Stomach (tissue), 4 donors: Measurements from ENCODE around the gene WDR37.
"Not testable (repeated sequence)": the region's sequence is repeated elsewhere in the genome, so short reads cannot be mapped to it uniquely, and the experiment has no call there.

Source experiments
- EP300 ChIP-seq: sonication (generic); formaldehyde crosslinking; IDR thresholded peaks from one replicate; pipeline ENCODE4 v1.6.1; 2017; ENCODE audit warnings: antibody characterized with exemption
- POLR2A ChIP-seq, 4 donors: fragments of 450-650 bp; IDR thresholded peaks; one replicate each; pipeline ENCODE4 v1.6.1; 2016; ENCODE audit warnings: antibody characterized with exemption in 4 of 4, control low read depth in 2 of 4, mild to moderate bottlenecking in 1 of 4, moderate library complexity in 1 of 4
- POLR2AphosphoS5 ChIP-seq, 3 donors: sonication (generic); formaldehyde crosslinking; IDR thresholded peaks; one replicate each; pipeline ENCODE4 v1.6.1; 2016; ENCODE audit warnings: antibody characterized with exemption in 3 of 3
- TF ChIP-seq, protein P1 (sequence below), 7 experiments: fragments of 450-650 bp in 4 of 7; fragments of 200-600 bp in 3 of 7; sonication (generic) in 3 of 7; IDR thresholded peaks; one replicate each; pipeline ENCODE4 v1.5.1; 2016 to 2019; ENCODE audit warnings: antibody characterized with exemption in 7 of 7, control low read depth in 2 of 7, mild to moderate bottlenecking in 1 of 7

DNA sequence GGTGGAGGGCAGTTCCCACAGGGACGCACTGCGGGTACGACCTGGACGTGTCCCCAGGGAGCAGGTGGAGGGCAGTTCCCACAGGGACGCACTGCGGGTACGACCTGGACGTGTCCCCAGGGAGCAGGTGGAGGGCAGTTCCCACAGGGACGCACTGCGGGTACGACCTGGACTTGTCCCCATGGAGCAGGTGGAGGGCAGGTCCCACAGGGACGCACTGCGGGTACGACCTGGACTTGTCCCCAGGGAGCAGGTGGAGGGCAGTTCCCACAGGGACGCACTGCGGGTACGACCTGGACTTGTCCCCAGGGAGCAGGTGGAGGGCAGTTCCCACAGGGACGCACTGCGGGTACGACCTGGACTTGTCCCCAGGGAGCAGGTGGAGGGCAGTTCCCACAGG lies 17.4 kb upstream of the WDR37 start:
- TF ChIP-seq, protein P1, sequence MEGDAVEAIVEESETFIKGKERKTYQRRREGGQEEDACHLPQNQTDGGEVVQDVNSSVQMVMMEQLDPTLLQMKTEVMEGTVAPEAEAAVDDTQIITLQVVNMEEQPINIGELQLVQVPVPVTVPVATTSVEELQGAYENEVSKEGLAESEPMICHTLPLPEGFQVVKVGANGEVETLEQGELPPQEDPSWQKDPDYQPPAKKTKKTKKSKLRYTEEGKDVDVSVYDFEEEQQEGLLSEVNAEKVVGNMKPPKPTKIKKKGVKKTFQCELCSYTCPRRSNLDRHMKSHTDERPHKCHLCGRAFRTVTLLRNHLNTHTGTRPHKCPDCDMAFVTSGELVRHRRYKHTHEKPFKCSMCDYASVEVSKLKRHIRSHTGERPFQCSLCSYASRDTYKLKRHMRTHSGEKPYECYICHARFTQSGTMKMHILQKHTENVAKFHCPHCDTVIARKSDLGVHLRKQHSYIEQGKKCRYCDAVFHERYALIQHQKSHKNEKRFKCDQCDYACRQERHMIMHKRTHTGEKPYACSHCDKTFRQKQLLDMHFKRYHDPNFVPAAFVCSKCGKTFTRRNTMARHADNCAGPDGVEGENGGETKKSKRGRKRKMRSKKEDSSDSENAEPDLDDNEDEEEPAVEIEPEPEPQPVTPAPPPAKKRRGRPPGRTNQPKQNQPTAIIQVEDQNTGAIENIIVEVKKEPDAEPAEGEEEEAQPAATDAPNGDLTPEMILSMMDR (IDR thresholded peaks at IDR 0.05) = not testable (repeated sequence)
- TF ChIP-seq POLR2A (IDR thresholded peaks at IDR 0.05); EP300; POLR2AphosphoS5 (IDR thresholded peaks at IDR 0.05): not testable (repeated sequence)
